GM18909 (cell line): ENCODE results near the gene GADD45GIP1.
"Not testable (repeated sequence)": the region's sequence is repeated elsewhere in the genome, so short reads cannot be mapped to it uniquely, and the experiment has no call there.

Source experiments
- ATAC-seq: cut with Tn5 transposase; IDR thresholded peaks from one replicate; pipeline ENCODE4 v1.9.1; 2021; ENCODE audit warnings: mild to moderate bottlenecking; ENCODE audit not compliant: unreplicated experiment, poor library complexity

The GADD45GIP1 gene

DNA sequence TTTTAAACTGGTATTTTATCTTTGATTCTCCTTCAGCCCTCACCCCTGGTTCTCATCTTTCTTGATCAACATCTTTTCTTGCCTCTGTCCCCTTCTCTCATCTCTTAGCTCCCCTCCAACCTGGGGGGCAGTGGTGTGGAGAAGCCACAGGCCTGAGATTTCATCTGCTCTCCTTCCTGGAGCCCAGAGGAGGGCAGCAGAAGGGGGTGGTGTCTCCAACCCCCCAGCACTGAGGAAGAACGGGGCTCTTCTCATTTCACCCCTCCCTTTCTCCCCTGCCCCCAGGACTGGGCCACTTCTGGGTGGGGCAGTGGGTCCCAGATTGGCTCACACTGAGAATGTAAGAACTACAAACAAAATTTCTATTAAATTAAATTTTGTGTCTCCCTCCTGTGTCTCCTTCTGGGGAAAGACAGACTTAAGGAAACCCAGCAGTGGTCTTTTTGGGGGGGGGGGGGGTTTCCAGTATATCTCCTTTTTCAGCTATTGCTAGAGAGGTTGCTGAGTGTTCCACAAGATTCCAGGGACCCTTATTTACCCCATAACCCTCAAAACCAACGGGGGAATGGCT lies 12.8 kb downstream of the GADD45GIP1 start:
- ATAC-seq = no peak

GRCh38 chr19:12943437-12944044 lies 13.5 kb downstream of the GADD45GIP1 start:
- no peak for ATAC-seq

DNA sequence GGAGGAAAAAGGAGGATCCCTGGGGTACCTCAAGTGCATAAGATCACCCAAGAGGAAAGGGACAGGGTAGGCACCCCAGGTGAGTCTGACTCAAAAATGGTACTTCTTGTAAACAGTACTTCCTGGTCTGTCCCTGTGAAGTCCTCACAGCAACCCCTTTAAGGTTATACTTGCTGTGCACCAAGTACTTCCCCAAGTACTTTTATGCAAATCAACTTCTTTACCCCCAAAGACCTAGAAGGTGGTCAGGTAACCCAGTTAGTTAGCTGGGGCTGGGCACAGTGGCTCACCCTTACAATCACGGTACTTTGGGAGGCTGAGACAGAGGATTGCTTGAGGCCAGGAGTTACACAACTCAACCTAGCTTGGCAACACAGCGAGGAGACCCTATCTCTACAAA lies 16.1 kb downstream of the GADD45GIP1 start:
- ATAC-seq = no peak

GRCh38 chr19:12939975-12940423 lies 17.0 kb downstream of the GADD45GIP1 start:
- ATAC-seq = no peak

DNA sequence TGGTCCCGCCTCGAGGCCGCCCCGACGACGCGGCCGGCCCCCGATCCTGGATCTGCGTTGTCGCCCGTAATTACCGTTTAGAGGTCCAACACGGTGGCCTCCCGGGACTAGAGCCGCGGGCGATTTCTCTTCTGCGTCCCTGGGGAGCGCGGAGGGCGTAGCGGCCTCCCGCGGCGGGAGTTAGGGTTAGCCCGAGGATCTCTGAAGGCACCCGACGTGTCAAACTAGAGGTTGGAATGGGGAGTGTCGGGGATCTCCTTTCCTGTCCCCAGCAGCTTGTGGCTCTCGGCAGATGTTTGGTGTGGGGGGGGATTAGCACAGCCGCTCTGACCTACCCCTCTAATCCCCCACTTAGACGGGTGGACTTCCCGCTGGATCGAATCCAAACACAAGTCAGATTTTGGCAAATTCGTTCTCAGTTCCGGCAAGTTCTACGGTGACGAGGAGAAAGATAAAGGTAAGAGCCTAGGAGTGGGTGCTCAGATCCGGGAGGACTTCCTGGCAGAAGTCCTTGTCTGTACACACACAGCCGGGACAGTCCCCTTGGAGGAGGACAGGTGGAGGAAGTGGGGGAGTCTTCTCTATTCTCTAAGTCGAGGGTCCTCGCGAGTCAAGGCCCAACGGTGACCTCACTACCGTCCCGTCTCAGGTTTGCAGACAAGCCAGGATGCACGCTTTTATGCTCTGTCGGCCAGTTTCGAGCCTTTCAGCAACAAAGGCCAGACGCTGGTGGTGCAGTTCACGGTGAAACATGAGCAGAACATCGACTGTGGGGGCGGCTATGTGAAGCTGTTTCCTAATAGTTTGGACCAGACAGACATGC lies 18.0 kb downstream of the GADD45GIP1 start:
- no peak for ATAC-seq

DNA sequence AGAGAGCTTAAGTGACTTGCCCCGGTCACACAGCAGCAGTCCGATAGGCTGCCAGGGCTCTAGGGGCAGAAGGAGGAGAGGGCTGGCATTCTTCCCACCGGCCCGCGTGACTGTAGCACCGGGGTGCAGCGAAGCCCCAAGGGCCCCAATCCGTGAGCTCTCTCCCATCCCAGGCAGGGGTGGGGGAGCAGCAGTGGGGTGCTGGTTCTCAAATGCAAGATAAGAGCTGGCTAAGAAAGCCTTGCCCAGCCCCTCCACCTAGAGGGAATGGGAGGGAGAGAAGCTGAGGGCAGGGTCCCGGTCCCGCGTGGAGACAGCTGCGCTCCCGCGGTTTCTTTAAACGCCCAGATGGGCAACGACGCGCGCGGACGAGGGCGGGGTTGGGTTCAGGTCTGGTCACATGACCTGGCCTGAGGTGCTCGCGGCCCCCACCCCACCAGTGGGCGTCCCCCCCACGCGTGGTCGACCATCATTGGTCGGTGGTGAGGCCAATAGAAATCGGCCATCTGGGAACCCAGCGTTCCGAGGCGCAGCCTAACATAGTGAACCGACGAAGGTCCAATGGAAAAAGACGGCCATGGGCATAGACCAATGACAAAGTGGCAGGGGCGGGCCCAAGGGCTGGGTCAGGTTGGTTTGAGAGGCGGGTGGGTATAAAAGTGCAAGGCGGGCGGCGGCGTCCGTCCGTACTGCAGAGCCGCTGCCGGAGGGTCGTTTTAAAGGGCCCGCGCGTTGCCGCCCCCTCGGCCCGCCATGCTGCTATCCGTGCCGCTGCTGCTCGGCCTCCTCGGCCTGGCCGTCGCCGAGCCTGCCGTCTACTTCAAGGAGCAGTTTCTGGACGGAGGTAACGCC lies 18.9 kb downstream of the GADD45GIP1 start, which contains the start of gene CALR:
TSS of gene CALR (plus strand) at position 683 of the 852 bp plus-strand sequence. CDS start at position 754, 71 bp downstream.
- peak; percentile 86 for ATAC-seq

GRCh38 chr19:12937093-12937926 lies 19.7 kb downstream of the GADD45GIP1 start:
- ATAC-seq = no peak

DNA sequence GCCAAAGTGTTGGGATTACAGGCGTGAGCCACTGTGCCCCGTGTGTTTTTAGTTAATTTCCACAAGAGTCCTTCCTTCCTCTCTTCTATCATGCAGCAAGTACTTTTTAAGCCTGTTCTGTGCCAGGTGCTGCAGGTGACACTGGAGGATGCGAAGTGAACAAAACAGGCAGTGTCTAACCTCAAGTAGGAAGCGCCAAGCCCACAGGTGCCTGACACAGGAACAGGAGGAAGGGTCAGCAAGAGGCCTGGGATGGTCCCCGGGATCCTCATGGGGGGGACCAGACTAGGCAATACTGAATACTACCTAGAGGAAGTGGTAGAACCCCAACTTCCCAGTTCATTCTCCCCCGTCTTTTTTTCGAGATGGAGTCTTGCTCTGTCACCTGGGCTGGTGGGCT lies 20.4 kb downstream of the GADD45GIP1 start:
- no peak for ATAC-seq

GRCh38 chr19:12935071-12935470 lies 22.0 kb downstream of the GADD45GIP1 start:
- ATAC-seq = no peak

DNA sequence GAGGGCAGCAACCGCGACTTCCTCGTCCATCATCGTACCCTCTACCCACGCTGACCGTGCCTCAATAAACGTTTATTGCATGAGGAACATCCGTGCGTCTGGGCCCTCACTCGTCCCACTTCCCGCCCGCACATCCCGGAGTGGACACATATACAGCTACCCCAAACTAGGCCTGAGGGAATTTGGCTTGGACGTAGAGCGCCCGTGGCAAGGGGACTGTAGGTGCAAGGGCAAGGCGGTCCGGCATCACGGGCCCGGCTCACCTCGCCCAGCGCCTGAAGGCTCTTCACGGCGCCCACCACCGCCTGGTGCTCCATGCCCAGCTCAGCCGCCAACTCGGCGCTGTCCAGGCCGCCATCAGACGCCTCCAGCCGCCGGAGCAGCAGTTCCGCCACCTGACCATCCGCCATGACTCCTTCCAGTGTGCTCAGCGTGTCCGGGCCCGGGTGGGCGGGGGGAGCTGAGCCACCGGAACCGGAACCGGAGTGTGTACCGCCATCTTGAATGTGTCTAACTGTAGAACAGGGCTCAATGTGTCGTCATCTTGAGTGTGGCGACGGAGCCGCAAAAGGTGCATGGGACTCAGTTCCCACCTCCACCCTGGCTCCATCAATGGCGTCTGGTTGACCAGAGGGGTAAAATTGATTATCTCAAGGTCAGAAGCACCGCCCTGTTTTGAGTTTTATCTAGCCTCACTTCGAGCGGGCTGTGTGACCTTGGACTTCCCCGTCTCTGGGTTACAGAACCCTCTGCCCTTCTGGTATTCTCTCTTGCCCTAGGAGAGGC lies 23.5 kb downstream of the GADD45GIP1 start, which contains the start of gene FARSA:
TSS of gene FARSA (minus strand) at position 425 of the 786 bp plus-strand sequence. CDS start at position 410, 15 bp downstream.
- peak; percentile 46 for ATAC-seq

GRCh38 chr19:12932392-12933286 lies 24.4 kb downstream of the GADD45GIP1 start:
- no peak for ATAC-seq

GRCh38 chr19:12930002-12930645 lies 26.9 kb downstream of the GADD45GIP1 start:
- no peak for ATAC-seq

GRCh38 chr19:12924621-12925310 lies 32.3 kb downstream of the GADD45GIP1 start:
- no peak for ATAC-seq

GRCh38 chr19:12922959-12923358 lies 34.1 kb downstream of the GADD45GIP1 start:
- no peak for ATAC-seq

GRCh38 chr19:12921047-12921446 lies 36.0 kb downstream of the GADD45GIP1 start:
- no peak for ATAC-seq

GRCh38 chr19:12918253-12918652 lies 38.8 kb downstream of the GADD45GIP1 start:
- ATAC-seq = no peak

DNA sequence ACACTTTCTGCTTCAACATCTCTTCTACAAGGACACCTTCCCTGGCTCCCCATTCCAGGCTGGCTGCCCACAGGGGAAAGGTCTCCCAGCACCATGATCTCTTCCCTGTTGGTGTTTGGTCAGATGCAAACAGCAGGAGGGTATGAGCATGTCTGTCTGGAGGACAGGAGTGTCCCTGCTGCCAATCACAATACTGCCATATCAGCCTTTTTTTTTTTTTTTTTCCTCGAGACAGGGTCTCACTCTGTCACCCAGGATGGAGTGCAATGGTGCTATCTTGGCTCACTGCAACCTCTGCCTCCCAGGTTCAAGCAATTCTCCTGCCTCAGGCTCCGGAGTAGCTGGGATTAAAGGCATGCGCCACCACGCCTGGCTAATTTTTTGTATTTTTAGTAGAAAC lies 41.2 kb downstream of the GADD45GIP1 start:
- ATAC-seq = not testable (repeated sequence)
